ENCODE data around the gene XPNPEP1.

The XPNPEP1 gene

DNA sequence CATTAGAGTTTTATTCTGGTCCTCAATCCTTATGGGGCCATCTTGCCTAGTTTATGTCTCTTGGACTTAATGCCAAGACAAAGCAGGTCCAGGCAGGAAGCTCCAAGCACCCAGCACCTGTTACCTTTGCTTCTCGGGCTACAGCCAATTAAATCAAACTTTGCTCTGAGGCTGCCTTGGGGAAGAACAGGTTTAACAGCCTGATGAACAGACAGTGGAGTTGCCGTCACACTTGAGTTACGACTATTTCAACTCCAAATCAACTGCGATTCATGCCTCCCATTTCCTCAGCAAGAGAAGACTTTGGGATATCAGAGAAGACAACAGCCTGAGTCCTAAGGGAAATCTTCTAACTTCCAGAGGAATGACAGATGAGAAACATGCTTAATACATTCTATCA lies 62.2 kb downstream of the XPNPEP1 start:
- DNase-seq, result peak; percentile 31

DNA sequence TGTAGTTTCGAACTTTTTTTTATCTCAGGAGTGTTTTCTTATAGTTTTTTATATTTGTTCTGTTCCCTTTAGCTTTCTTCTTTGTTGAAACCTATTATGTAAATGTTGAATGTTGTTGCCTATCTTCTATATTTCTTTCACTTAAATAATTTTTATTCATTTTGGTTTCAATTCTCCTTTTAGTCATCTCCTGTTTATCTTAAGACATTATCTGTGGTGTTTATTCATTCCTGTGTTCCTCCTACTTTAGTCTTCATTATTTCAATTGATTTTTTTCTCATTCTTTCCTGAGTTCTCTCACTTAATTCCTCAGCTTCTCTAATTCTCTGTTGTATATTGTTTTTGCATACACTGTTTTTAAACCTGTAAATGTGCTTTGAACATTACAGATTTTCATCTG lies 64.1 kb downstream of the XPNPEP1 start:
- no peak for DNase-seq

DNA sequence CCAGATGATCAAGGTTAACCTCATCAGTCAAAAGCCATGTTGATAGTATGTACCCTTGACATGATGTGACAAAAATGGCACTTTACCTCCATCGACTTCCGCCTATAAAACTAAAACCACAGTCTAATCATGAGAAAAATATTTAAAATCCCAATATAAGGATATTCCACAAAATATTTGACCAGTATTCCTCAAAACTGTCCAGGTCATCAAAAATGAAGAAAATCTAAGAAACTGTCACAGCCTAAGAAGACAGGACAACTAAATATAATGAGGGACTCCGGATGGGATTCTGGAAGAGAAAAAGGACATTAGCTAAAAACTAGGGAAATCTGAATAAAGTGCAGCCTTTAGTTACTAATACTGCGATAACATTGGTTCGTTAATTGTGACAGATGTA lies 67.6 kb downstream of the XPNPEP1 start:
- no peak for DNase-seq

DNA sequence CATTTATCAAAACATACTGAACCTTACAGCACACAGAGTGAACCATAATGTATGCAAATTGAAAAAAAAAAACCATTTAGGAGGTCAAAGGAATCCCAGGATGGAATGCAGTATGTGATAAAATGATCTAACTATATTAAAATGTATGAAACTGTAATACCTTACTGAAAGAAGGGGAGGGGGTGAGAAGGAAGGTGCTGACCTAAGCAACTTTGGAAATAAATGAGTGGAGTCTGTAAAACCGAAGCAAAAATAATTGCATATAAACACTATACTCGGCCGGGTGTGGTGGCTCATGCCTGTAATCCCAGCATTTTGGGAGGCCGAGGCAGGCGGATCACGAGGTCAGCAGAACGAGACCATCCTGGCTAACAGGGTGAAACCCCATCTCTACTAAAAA lies 69.4 kb downstream of the XPNPEP1 start:
- DNase-seq, result no peak

DNA sequence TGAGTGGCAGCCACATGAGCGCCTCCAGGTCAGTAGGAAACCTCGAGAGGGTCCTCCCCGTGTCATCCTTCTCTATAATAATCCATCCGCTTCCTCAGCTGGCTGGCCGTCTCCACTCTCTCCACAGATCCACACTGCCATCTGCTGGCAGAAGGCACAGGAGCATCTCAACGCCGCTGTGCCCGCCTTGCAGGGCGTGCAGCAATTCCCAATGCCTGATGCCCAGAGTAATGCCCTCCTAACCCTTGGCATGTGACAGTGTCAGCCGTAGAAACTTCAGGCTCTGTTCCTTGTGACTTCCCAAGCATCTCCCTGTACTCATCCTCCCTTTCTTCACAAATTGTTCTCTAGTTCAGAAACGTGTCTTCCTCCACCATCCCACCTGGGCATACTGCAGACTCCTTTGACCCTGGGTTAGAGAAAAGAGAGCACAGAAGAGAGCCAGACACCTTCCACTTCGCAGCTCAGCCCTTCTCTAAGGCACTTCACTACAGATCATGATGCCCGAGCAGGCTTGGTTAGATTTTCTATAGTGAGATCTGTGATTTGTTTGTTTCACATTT lies 70.8 kb downstream of the XPNPEP1 start:
- peak; percentile 89 for DNase-seq

DNA sequence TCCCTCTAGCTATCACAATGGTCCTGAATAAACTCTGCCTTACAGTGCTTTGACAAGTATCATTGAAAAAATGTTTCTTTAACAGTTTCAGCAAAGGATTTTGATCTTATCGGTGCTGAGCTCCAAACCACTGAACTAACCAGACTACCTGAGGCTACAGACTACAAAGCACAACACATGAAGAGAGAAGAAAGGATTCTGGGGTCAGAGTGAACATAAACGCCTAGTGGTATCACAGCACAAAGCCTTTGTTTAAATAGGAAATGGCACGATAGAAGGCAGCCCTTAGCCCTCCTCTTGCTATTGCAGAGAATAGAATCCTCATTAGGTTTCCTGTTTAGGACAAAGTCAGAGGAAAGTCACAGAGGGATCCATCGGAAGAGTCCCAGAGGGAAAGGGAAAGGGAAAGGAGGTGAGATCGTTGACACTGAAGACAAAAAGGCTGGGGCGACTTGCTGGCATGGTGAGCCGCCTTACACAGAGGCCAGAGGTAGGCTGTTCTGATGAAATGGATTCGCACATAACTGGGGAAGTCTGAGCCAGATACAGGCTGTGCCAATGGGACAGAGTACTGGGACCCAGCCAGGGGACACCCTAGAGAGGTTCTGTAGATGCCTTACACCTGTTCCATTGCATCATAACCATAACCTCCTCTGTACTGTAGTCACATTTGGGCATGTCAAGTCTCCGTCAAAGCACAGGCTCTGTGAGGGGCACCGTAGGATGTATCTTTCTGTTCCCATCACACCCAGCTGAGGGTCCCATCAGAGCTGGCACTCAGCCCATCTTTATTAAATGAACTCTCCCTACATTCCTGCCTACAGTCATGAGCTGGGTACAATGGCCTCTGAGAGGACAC lies 71.5 kb downstream of the XPNPEP1 start:
- DNase-seq, result no peak

DNA sequence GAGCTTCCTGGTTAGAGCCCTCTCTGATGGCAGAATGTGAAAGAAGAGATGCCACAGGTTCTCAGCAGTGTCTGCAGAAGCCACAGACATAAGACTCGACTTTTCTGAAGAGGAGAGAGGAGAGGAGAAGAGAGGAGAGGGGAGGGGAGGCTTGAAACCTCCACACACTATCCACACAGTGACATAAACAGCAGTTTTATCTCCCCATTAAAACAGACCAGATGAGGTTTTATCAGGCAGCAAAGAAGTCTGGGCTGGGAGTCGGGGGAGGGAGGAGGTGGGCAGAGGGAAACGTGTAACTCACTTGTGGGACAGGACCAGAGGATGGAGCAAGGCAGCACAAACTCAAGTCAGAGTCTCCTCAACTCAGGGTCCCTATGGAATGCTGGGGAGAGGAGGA lies 76.5 kb downstream of the XPNPEP1 start:
- no peak for DNase-seq

DNA sequence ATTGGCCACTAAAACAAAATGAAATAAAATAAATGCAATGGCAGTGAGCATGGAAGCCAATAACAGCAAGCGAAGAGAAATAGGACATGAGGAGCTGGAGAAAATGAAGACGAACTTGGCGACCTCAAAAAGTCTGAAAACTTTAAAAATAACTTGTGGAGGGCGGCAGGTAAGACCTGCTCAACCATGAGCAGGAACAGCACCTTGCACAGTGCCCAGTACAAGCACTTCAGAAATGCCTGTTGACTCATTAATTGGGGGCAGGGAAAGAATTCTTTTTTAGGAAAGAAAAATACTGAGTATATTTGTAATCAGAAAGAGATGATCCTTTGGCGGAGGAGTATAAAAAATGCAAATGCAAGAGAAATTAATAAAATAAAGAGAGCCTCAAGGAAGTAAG lies 78.0 kb downstream of the XPNPEP1 start:
- no peak for DNase-seq

DNA sequence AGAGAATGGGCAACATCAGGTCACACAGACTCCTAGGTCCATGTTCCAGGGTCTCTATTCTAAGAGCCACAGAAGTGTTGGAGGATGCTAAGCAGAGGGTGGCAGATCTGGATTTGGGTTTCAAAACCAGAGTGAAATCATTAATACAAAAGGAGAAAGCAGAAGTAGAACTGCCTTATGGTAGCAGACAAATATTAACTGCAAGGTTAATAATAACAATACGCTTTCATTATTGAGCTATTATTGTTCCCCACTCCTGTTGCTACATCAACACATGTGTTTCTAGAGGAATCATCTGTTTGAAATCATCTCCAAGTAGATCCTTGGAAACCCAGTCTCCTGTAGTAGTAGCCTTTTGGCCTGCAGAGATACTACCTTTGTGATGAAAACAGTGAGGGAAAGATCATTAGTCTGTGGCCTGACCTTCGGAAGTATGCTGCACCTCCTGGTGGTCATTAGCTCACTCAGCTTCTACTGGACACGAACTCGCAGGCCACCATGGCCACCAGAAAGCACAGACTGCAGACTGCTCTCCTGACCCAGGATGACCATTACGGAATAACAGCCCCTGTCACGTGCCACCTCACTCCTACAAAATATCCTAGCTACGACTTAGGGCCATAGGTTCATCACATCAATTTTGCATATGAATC lies 84.6 kb downstream of the XPNPEP1 start:
- DNase-seq, result peak; percentile 40

DNA sequence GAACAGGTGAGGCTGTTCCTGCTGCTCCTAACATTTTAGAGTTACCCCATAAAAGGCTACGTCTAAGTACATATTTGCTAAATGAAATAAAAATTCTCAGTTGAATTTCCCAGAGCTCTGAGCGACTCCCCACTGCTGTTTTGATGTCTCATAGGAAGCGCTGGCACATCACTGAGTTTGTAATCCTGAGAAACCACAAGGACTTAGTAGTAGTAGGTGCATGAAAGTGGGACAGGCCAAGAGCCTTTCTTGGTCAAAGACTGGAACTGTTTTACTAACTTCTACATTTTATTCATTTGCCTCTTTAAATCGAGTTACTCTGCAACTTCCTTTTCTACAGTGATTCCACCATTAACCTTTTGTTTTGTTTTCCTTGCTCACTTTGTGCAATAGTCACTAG lies 85.9 kb downstream of the XPNPEP1 start:
- DNase-seq, result no peak

DNA sequence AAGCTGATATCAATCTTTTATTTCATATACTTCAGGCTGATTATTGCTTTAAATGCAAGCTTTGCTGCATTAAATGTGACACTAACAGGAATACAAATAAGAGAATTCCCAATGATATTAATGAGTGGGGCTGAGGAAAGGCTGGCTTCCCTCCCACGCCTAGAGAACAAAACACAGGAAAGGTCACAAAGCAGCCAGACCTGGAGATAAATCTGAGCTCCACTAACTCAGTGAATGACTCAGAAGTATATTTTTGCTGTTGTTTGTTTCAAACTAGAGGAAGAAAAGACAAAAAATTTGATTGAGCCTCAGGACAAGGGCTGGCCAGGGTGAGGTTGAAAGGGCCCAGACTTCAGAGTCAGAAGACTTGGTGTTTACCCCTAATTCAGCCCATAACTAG lies 88.1 kb downstream of the XPNPEP1 start:
- no peak for DNase-seq

DNA sequence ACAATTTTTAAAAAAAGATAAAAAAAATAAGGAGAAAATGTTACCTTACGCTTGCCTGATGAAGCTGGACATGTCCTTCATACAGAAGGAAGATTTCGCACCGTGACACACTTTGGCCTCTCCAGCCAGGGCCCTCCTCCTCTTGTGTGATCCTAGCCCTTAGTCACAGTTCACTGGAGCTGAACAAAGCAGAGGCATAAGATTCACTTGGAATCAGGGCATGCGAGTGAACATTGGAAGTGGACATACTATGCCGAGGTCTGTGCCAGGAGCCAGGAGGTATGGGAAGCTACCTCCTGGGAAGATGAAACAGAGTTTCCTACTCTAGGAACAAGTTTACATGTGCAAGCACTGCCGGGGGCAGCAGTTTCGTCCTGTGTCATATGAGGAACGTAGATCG lies 91.5 kb downstream of the XPNPEP1 start:
- peak; percentile 63 for DNase-seq

DNA sequence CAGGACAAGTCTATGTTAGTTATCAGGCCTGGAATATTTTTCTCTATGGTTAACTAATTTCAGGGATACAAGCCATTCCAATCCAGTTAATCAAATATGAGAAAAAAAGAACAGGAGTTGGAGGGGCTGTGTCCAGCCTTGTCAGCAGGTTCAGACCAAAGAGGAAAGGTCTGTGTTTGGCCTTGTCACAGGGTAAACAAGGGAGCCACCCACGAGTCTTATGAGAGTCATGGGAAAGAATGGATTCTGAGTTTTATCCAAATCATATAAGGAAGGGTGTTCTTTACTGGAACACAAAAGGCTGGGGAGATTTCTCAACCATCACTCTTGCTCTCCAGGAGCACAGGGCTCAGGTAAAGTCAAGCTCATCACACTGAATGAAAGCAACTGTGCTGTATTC lies 99.1 kb downstream of the XPNPEP1 start:
- DNase-seq, result no peak

DNA sequence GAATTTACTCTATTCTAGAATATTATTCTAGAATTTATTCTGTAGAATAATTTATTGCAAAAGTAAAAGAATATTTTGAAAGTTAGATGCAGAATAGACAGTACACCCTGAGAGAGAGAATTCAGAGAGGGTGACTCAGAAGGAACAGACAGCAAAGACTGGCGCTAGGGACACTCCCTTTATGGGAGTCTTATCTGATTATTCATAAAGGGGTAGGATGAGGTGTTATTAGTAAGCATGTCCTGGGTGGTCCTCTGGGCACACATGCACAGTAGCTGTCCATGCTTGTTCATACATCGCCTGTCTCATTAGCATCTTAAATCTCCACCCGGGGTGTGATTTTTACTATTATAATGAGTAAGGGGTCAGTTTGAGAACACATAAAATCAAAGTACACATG lies 100.1 kb downstream of the XPNPEP1 start:
- no peak for DNase-seq

DNA sequence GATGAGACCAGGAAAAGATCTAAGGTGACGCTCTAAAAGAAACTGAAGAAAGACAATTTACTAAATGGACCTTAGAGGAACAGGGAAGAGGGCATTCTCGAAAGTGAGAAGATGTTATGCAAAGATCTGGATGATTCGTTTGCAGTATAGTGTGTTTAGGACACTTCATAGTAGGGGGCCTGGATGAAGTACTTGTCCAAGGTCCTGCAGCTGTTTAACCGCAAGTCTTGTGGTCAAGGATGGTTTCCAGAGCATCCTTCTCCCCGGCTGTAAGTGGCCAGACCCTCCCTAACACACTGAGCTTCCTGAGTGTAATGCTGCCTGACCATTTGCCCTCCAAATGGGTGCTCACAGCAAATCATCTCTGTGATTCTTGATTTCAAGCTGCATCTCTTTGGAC lies 101.6 kb downstream of the XPNPEP1 start:
- no peak for DNase-seq

DNA sequence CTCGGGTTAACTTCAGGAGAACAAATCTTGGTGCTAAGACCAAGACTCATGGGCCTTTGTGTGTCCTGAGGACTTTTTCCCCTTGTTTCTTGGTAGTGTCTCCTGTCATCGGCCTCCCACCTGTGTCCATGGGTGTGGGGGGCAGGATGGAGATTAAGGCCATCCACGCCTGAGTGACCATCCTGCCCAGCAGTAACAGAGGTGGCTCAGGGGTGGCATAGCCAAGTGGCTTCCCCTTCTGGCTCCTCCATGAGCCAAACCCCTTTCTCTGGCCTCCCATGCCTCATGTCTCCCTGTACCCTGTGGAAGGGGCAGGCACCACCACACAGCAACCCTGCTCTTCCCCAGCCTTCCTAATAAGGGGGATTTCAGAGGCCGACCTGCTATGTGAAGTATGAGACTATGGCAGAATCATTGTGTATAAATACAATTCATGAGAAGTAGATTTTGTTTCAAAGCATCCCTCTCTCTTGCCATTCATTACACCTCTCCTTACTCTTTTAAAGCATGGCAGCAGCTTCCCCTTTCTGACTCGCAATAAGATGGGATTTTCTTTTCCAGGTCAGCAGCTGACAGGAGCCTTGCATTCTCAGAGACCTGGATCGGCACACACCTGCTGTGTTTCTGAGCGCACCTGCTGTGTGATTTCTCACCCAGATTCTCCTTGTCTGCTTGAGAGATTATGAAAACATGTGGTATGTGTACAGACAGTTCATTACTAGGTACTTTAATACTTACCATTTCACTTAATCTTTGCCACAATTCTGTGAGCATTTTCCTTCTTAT lies 102.5 kb downstream of the XPNPEP1 start:
- peak; percentile 56 for DNase-seq

DNA sequence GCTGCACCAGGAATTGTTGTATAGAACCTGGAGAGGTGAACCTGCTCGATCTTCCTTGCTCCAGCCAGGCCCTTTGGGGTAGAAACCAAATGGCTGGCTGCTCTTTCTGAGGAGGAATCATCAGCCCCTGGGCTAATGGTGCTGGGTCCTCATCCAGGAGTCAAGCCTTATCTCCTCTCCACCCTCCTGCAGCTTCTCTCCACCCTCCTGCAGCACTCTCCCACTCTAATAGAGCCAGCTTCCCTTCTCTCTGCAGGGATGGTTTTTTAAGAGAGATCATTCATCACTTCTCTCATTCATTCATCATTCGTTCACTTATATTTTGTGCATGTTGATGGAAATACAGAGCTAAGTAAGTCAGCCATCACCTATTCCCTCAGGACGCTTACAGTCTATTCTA lies 103.5 kb downstream of the XPNPEP1 start:
- no peak for DNase-seq
